Activated effector memory CD4-positive, alpha-beta T cell treated with Interleukin-2 at 50 U/mL for 16 hours (primary cell): ENCODE measurements around the gene NDUFAB1.
A peak's percentile ranks its signal among the peaks of the same experiment; 100 is the strongest.
"Not testable (repeated sequence)": the region's sequence is repeated elsewhere in the genome, so short reads cannot be mapped to it uniquely, and the experiment has no call there.

Experiments
- DNase-seq: peaks from one replicate; pipeline ENCODE4 v3.0.0-alpha.2; 2020

NDUFAB1 gene

DNA sequence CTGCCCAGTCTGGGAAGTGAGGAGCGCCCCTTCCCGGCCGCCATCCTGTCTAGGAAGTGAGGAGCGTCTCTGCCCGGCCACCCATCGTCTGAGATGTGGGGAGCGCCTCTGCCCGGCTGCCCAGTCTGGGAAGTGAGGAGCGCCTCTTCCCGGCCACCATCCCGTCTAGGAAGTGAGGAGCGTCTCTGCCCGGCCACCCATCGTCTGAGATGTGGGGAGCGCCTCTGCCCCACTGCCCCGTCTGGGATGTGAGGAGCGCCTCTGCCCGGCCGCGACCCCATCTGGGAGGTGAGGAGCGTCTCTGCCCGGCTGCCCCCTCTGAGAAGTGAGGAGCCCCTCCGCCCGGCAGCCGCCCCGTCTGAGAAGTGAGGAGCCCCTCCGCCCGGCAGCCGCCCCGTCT lies 12.8 kb downstream of the NDUFAB1 start:
- not testable (repeated sequence) for DNase-seq

DNA sequence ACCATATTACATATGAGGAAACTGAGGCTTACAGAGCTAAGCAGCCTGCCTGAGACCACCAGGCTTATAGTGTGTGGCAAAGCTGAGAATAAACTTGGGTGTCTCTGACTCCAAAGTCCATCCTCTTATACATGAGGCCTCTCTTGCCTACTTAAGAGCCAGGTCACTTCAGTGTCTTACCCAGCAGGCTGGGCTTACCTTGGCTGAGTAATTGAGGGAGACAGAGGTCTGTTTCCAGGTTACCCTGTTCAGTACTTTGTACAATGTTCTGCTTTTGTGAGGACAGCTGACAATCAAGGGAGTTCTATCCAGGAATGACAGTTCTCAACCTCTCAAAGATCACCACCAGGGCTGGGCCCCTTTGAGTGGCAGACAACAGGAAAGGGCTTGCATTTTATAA lies 14.4 kb downstream of the NDUFAB1 start:
- DNase-seq, result no peak

DNA sequence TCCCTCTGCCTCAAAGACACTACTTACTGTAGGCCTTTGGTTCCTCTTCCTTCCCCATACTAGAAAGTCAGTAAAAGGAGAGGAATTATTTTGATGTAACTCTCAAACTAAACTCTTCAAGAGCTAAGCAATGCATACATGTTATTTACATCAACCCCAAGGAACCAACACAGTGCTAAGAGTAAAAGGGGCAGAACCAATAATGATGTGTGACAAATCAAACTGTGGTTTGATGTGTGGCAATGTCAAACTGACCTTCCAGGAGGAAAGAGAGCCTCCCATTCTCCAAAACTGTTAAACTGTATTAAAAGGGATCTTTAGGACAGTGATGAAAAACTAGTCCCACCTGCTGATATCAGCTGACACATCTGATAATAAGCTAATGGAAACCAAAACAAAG lies 15.7 kb downstream of the NDUFAB1 start:
- DNase-seq, result no peak

DNA sequence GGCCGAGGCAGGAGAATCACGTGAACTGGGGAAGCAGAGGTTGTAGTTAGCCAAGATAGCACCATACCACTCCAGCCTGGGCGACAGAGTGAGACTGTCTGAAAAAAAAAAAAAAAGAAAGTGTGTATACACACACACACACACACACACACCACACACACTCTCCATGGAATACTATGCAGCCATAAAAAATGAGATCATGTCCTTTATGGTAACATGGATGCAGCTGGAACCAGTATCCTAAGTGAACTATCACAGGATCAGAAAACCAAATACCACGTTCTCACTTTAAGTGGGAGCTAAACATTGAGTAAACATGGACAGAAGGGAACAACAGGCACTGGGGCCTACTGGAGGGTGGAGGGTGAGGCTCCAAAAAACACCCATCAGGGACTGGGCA lies 16.7 kb downstream of the NDUFAB1 start:
- no peak for DNase-seq

- no peak for DNase-seq
These were observed 17.9 kb downstream of the NDUFAB1 start for GRCh38 chr16:23578101-23578830.

GRCh38 chr16:23577493-23577892 lies 18.6 kb downstream of the NDUFAB1 start:
- DNase-seq, result no peak

DNA sequence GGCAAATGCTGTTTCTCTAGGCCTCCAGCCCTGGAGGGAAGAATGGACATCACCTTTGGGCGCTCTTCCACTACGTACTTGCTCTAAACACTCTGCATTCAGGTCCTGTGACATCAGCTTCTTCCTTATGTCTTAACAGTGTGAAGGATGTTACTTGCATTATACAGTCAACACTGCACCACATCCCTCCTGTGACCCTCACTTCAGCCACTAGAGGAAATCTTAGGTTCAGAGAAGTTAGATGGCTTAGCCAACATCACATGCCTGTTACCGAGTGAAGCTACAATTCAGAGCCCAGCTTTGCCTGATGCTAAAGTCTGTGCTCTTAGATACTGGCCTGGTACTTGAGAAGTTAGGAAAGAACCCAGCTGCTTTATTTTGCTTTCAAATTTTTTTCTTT lies 20.3 kb downstream of the NDUFAB1 start:
- no peak for DNase-seq

DNA sequence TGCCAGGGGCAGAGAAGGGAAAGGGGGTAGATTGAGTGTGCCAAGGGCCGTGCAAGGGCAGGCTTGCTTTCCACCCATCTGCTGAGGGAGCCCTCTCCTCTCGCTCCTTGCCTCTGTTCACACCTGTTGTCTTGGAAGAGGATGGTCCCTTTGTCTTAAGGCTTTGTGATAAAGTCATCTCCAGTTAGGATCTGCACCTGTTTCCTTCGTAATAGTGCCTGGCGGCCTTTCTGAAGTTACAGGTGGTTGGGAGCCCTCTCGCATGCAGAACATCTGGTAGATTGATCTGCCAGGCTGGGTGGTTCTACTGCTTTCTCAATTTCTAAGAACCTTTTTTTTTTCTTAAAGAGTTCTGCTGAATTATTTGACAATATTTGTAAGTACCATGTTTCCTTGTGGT lies 22.3 kb downstream of the NDUFAB1 start:
- DNase-seq, result no peak

GRCh38 chr16:23572394-23572793 lies 23.7 kb downstream of the NDUFAB1 start:
- DNase-seq, result no peak

- no peak for DNase-seq
These were observed 24.2 kb downstream of the NDUFAB1 start for GRCh38 chr16:23571895-23572294.

DNA sequence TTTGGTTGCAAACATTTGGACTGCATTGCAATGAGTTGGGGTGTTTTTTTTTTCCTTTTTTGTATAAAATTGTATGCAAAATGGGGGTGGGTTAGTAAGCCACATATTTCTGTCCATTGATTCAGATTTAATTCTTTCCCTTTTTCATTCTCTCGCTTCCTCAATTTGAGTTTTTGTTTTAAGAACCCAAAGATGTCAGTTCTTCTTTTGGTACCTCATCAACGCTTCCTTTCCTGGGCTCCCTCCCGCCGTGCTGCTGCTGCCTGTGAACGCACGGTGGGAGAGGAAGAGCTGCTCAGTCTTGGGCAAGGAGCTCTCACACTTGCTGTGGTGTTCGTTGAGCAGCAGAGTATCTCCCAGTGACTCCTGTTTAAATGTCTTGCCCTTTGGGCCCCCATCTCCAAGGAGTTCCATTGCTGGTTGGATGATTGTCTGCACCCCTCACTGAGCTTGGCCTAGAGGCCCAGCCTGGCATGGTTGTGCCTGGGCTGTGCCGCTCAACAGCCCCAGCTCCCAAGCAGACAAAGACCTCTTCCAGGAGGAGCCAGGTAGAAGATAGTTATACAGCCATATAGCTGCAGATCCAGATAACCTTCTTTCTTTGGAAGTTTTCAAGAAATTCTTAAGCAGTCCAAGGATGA lies 25.0 kb downstream of the NDUFAB1 start:
- DNase-seq, result no peak

DNA sequence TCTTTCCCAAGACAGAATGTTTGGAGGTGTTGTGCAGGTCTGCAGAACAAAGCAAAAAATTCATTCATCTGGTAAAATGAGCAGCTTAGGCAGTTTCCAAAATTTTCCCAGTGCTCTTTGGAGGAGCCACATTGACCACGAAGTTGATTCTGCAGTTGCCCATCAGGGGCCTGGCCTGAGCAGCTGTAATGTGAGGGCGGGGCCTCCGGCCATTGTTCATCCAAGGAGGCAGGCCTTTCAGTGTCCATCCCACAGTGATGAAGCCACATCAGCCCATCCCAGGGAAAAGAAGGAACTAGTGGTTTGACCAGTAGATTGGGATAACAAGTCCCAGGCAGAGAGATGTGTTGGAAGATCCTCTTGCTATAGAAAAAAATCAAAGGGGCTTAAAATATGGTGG lies 28.5 kb downstream of the NDUFAB1 start:
- no peak for DNase-seq

GRCh38 chr16:23566724-23567123 lies 29.4 kb downstream of the NDUFAB1 start:
- no peak for DNase-seq

- no peak for DNase-seq
These were observed 31.3 kb downstream of the NDUFAB1 start for GRCh38 chr16:23564575-23565363.

GRCh38 chr16:23563186-23563585 lies 32.9 kb downstream of the NDUFAB1 start:
- no peak for DNase-seq

DNA sequence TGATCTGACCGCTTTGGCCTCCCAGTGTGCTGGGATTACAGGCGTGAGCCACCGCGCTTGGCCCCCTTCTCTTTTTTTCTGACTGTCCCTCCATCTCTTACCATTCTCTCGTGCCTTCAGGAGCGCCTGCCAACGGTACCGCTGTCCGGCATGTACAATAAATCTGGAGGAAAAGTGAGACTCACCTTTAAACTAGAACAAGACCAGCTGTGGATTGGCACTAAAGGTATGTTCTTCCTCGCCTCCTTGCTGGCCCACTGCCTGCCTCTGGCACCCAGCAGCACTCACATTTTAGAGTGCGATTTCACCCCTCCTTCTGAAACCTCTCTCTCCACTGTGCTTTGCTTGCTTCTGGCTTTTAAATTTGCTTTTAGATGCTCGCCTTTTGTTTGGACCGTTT lies 33.6 kb downstream of the NDUFAB1 start:
- no peak for DNase-seq

DNA sequence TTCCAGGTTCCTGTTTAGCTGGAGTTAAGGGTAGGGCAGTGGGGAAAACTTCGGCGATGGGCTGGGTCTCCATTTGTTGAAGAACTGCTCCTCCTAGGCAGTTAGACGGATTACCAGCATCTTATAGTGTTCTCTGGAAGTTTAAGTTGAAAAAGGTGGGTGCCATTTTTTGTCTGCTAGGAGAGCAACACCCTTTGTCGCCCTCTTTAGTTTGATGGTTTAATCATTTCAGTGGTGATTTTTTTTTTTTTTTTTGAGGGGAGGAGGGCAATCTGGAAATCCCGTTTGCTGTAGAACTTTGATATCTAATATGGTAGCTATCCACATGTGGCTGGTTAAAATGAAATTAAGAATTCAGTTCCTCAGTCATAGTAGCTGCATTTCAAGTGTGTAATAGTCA lies 34.5 kb downstream of the NDUFAB1 start:
- no peak for DNase-seq

- DNase-seq, result no peak
These were observed 38.1 kb downstream of the NDUFAB1 start for GRCh38 chr16:23557779-23558702.

DNA sequence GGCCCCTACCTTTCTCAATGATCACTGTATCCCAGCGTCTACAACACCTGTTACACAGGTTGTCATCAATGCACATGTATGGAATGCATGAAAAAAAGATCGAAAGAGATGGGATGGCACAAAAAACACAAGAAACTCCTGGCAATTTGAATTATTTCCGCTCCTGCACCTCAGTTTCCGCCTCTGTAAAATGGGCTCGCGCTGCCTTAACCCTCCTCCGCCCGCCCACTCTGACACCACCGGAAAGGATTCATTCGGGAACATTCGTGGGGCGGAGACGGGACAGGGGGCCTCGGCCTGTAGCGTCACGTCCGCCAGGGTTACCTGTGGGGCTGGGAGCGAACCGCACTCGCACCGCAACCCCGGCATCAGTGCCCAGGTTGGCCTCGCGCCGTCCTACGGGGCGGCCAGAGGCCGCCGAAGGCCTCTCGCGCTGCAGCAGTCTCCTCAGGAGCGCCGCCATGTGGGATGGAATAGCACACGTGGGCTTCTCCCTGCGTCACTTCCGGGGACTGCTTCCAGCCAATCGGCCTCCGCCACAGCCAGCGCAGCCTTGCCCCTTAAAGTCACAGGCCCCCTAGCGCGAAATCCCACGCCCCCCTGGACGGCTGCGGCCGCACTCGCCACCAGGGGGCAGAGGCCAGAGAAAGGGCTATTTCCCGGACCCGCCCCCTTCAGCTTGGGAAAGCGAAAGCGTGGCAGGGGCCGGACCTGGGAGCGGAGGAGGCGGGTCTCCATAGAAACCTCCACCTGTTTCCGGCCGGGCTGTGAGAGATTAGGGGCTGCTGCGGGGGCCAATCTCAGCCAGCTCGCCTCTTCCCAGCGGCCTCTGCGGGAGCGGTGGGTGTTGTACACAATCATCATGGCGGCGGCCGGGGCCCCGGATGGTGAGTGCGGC lies 39.0 kb downstream of the NDUFAB1 start, which contains the start of the genes EARS2 and UBFD1:
TSS of gene EARS2 (minus strand) at position 470 of the 898 bp plus-strand sequence. CDS start at position 463, 7 bp downstream.
TSS of gene UBFD1 (plus strand) at position 847 of the 898 bp plus-strand sequence. CDS start at position 863, 16 bp downstream.
- peak; percentile 90 for DNase-seq

GRCh38 chr16:23554536-23554935 lies 41.6 kb downstream of the NDUFAB1 start:
- no peak for DNase-seq

DNA sequence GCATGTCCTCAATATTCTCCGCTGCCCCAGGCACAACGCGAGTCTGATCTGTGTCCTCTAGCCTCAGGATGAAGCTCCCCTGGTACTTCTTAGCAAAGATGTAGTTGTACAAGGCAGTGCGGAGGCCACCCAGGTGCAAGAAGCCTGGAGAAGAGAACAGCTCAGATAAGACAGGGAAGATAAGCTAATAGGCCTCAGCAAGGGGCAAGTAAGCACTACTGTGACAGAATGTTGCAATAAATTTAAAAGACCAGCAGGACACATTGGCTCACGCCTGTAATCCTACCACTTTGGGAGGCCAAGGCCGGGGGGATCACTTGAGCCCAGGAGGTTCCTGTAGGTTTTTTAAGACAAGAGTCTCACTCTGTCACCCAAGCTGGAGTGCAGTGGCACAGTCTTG lies 44.0 kb downstream of the NDUFAB1 start:
- no peak for DNase-seq
